ENCODE results near the gene METTL1.

METTL1 gene

DNA sequence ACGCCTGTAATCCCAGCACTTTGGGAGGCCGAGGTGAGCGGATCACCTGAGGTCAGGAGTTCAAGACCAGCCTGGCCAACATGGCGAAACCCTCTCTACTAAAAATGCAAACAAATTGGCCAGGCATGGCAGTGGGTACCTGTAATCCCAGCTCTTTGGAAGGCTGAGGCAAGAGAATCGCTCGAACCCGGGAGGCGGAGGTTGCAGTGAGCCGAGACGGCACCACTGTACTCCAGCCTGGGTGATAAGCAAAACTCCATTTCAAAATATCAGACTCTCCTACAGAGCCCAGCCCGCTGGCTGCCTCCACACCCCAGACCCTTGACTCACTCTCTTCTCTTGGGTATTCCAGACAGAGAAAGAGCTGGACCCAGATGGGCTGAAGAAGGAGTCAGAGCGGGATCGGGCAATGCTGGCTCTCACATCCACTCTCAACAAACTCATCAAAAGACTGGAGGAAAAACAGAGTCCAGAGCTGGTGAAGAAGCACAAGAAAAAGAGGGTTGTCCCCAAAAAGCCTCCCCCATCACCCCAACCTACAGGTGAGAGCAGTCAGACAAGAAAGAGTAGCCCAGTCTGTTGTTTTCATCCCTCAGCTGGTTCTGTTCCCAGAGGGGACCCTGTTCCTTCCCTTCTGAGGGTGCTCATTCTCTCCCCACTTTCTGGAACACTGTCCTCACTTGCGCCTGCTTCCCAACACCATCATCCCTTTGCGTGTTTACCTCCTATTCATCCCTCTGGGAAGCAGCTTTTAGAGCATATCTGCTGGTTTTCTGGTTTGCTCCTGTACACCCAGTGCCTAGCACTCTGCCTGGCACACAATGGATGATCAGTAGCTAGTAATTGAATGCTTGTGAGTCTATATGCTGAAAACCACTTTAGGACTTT is 53.0 kb downstream of the METTL1 start:
- peaks cover 68% of the 10 kb centered on the region for H3K36me3 ChIP-seq (ENCODE audit: control insufficient read depth, insufficient read depth, low read length)
- H3K9me3 ChIP-seq (ENCODE audit: control insufficient read depth, low read length): no peaks in the 10 kb centered on the region
- H3K4me1 ChIP-seq (ENCODE audit: control insufficient read depth, insufficient read depth, low read length, poor library complexity, severe bottlenecking): no peaks in the 10 kb centered on the region
- H3K27ac ChIP-seq (ENCODE audit: insufficient read depth, low read length, poor library complexity, severe bottlenecking): no peak overlapping the region
- no peak overlapping the region for H3K4me3 ChIP-seq (ENCODE audit: insufficient read depth, low read depth, low read length, poor library complexity, severe bottlenecking)
- H3K27me3 ChIP-seq (replicated peaks; ENCODE audit: control insufficient read depth, insufficient read depth, low read length, poor library complexity, severe bottlenecking): no peaks in the 10 kb centered on the region
- DNase-seq: no peak
